H1 (cell line): ENCODE results near the gene SENP1. TPM values are rescaled to one million over a fixed set of nuclear protein-coding genes. Genes with fewer than 3 reads are reported as not detected.

ENCODE experiments used
- CTCF ChIA-PET: fragments of 300-600 bp; sonication (Branson Sonifier 250); formaldehyde crosslinking; loops from one replicate; lab custom pipeline; 2021; ENCODE audit not compliant: partially characterized antibody; lab: Charles Lee
- POLR2A ChIA-PET: fragments of 300-600 bp; sonication (Branson Sonifier 250); formaldehyde crosslinking; loops from one replicate; lab custom pipeline; 2021; ENCODE audit warnings: inconsistent platforms; ENCODE audit not compliant: partially characterized antibody; lab: Charles Lee
- DNase-seq, 2 experiments: peaks; one replicate each; pipeline versions ENCODE4 v3.0.0 to v3.0.0-alpha.2; 2010 to 2022; ENCODE audit warnings: low spot score in 2 of 2, low read depth in 1 of 2, mixed read lengths in 1 of 2
- FAIRE-seq: peaks from 2 replicates; lab custom pipeline; 2011; peaks lifted over from hg19 to GRCh38; lab: Jason Lieb, UNC
- H2AFZ ChIP-seq: 2 replicates; pipeline ENCODE4 v1.8.1; 2012; ENCODE audit warnings: low read length, inconsistent platforms
- H2AK5ac ChIP-seq: 2 replicates; pipeline ENCODE4 v1.6.1; 2013; ENCODE audit warnings: low read depth, low read length
- H2BK120ac ChIP-seq: replicated peaks from 2 replicates; pipeline ENCODE3; 2013; ENCODE audit warnings: low read depth, low read length, inconsistent platforms
- H2BK12ac ChIP-seq: 2 replicates; pipeline ENCODE4 v1.6.1; 2013; ENCODE audit warnings: low read depth, low read length
- H2BK15ac ChIP-seq: 2 replicates; pipeline ENCODE4 v1.6.1; 2013; ENCODE audit warnings: low read length
- H2BK20ac ChIP-seq: 2 replicates; pipeline ENCODE4 v1.6.1; 2013; ENCODE audit warnings: low read length
- H2BK5ac ChIP-seq: 2 replicates; pipeline ENCODE4 v1.6.1; 2013; ENCODE audit warnings: low read depth, low read length
- H3K14ac ChIP-seq: 2 replicates; pipeline ENCODE4 v1.6.1; 2013; ENCODE audit warnings: inconsistent platforms; ENCODE audit not compliant: insufficient read length
- H3K18ac ChIP-seq: 2 replicates; pipeline ENCODE4 v1.6.1; 2013; ENCODE audit warnings: low read length; ENCODE audit errors: extremely low read depth
- H3K23ac ChIP-seq: 2 replicates; pipeline ENCODE4 v1.6.1; 2013; ENCODE audit warnings: inconsistent platforms; ENCODE audit not compliant: insufficient read length
- H3K23me2 ChIP-seq: 2 replicates; pipeline ENCODE4 v1.6.1; 2013; ENCODE audit warnings: low read depth, low read length
- H3K27ac ChIP-seq: 2 replicates; pipeline ENCODE4 v1.6.1; 2011; ENCODE audit warnings: low read depth, low read length, inconsistent platforms
- H3K27me3 ChIP-seq, 4 experiments: replicated peaks in 1 of 4; 1 replicate in 1 of 4; 2 replicates in 3 of 4; pipeline versions ENCODE4 v1.6.1 to v1.8.1; 2011 to 2013; ENCODE audit warnings: low read length in 3 of 4, mild to moderate bottlenecking in 3 of 4, inconsistent platforms in 2 of 4, mixed read lengths in 2 of 4, moderate library complexity in 1 of 4; ENCODE audit not compliant: control insufficient read depth in 3 of 4, insufficient read depth in 3 of 4; ENCODE audit errors: extremely low read depth in 1 of 4
- H3K36me3 ChIP-seq, 4 experiments: 2 replicates each; pipeline versions ENCODE4 v1.6.1 to v1.8.1; 2011 to 2013; ENCODE audit warnings: mild to moderate bottlenecking in 4 of 4, low read length in 3 of 4, moderate library complexity in 2 of 4, control low read depth in 1 of 4, inconsistent platforms in 1 of 4; ENCODE audit not compliant: insufficient read depth in 4 of 4, control insufficient read depth in 2 of 4
- H3K4ac ChIP-seq: replicated peaks from 2 replicates; pipeline ENCODE3; 2013; ENCODE audit warnings: low read length, low read depth, mixed read lengths, inconsistent platforms; ENCODE audit not compliant: insufficient read length
- H3K4me1 ChIP-seq, 4 experiments: replicated peaks in 1 of 4; 1 replicate in 1 of 4; 2 replicates in 3 of 4; pipeline versions ENCODE4 v1.6.1 to v1.8.1; 2011 to 2013; ENCODE audit warnings: low read length in 3 of 4, inconsistent platforms in 2 of 4, mixed read lengths in 1 of 4; ENCODE audit not compliant: insufficient read depth in 4 of 4, control insufficient read depth in 3 of 4
- H3K4me2 ChIP-seq, 2 experiments: 2 replicates each; pipeline versions ENCODE4 v1.6.1 to v1.8.1; 2011 to 2013; ENCODE audit warnings: low read depth in 2 of 2, low read length in 2 of 2, control low read depth in 1 of 2, inconsistent platforms in 1 of 2, mild to moderate bottlenecking in 1 of 2; ENCODE audit not compliant: insufficient read depth in 1 of 2
- H3K4me3 ChIP-seq, 4 experiments: fragments of 200-600, 300-600 bp in 1 of 4; sonication (generic), shearing (Covaris generic), sonication (Bioruptor Twin) in 1 of 4; 2 replicates each; pipeline versions ENCODE4 v1.5.1 to v1.8.1; 2011 to 2016; ENCODE audit warnings: low read length in 4 of 4, low read depth in 3 of 4, control low read depth in 2 of 4, inconsistent platforms in 2 of 4, mild to moderate bottlenecking in 2 of 4, mixed read lengths in 1 of 4, moderate library complexity in 1 of 4; ENCODE audit not compliant: insufficient read depth in 2 of 4; ENCODE audit errors: extremely low read depth in 1 of 4
- H3K56ac ChIP-seq: replicated peaks from 2 replicates; pipeline ENCODE3; 2013; ENCODE audit warnings: low read depth, mild to moderate bottlenecking, mixed read lengths, low read length, inconsistent platforms; ENCODE audit not compliant: insufficient read length
- H3K79me1 ChIP-seq: 2 replicates; pipeline ENCODE4 v1.6.1; 2013; ENCODE audit warnings: low read depth, low read length, control low read depth
- H3K79me2 ChIP-seq, 2 experiments: 2 replicates each; pipeline versions ENCODE4 v1.6.1 to v1.8.1; 2012 to 2013; ENCODE audit warnings: low read length in 2 of 2, mild to moderate bottlenecking in 2 of 2, inconsistent platforms in 1 of 2; ENCODE audit not compliant: insufficient read depth in 2 of 2, control insufficient read depth in 1 of 2
- H3K9ac ChIP-seq, 4 experiments: replicated peaks in 1 of 4; 1 replicate in 1 of 4; 2 replicates in 3 of 4; pipeline versions ENCODE4 v1.6.1 to v1.8.1; 2011 to 2013; ENCODE audit warnings: low read depth in 3 of 4, low read length in 3 of 4, control low read depth in 2 of 4, mild to moderate bottlenecking in 2 of 4, moderate library complexity in 2 of 4, inconsistent platforms in 1 of 4; ENCODE audit errors: extremely low read depth in 1 of 4
- H3K9me3 ChIP-seq, 2 experiments: 2 replicates each; pipeline versions ENCODE4 v1.6.1 to v1.8.1; 2012 to 2013; ENCODE audit warnings: mild to moderate bottlenecking in 2 of 2, moderate library complexity in 2 of 2, control low read depth in 1 of 2, inconsistent platforms in 1 of 2, low read depth in 1 of 2, low read length in 1 of 2, mixed read lengths in 1 of 2; ENCODE audit not compliant: insufficient read depth in 2 of 2
- H4K20me1 ChIP-seq, 2 experiments: replicated peaks in 1 of 2; 2 replicates each; pipeline versions ENCODE3 to v1.8.1; 2011 to 2013; ENCODE audit warnings: inconsistent platforms in 2 of 2, low read length in 2 of 2, mild to moderate bottlenecking in 1 of 2; ENCODE audit not compliant: insufficient read depth in 2 of 2, control insufficient read depth in 1 of 2
- H4K5ac ChIP-seq: 2 replicates; pipeline ENCODE4 v1.6.1; 2013; ENCODE audit warnings: low read length, low read depth, mixed read lengths, inconsistent platforms; ENCODE audit not compliant: insufficient read length
- H4K8ac ChIP-seq: 2 replicates; pipeline ENCODE4 v1.8.0; 2013; ENCODE audit warnings: mild to moderate bottlenecking, moderate library complexity, low read length, inconsistent platforms; ENCODE audit not compliant: insufficient read depth; ENCODE audit errors: extremely low read depth
- H4K91ac ChIP-seq: replicated peaks from 2 replicates; pipeline ENCODE3; 2013; ENCODE audit warnings: low read length, mixed read lengths, inconsistent platforms; ENCODE audit not compliant: insufficient read length
- WGBS, 2 experiments: shearing (Covaris generic) in 1 of 2; methylation state at CpG; one replicate each; pipeline versions ENCODE4 v1.1.6 to v1.1.7; 2013 to 2015; ENCODE audit warnings: low lambda C conversion rate in 2 of 2, mixed read lengths in 2 of 2, inconsistent platforms in 1 of 2, low coverage in 1 of 2, missing lambda C conversion rate in 1 of 2; ENCODE audit not compliant: insufficient replicate concordance in 2 of 2, insufficient coverage in 1 of 2, insufficient read length in 1 of 2; ENCODE audit errors: extremely low coverage in 1 of 2, missing lambda C conversion rate in 1 of 2; 5-methylcytosine and 5-hydroxymethylcytosine counted together
- polyA plus RNA-seq, 7 experiments: library from polyadenylated mRNA; depleted of rRNA in 3 of 7; stranded (reverse) in 5 of 7; unstranded in 2 of 7; fragments of >200 nt in 5 of 7; fragments of 200-250 nt in 2 of 7; gene quantifications; 1 replicate in 5 of 7; 2 replicates in 1 of 7; 4 replicates in 1 of 7; pipeline versions ENCODE4 v1.2.1 to v1.2.3, GENCODE V29; 2011 to 2013; ENCODE audit warnings: missing spikeins in 2 of 7, mixed read lengths in 2 of 7
- total RNA-seq: library from RNA; stranded (reverse); fragmentation: NEBNext Ultra II Directional; extraction: Animal tissue kit (Norgen Biotek cat#: 25700); gene quantifications from 2 replicates; pipeline ENCODE4 v1.2.1, GENCODE V29; 2021

Gene SENP1
- total and polyA plus RNA-seq, 2 of the 8 experiments (the other 6 are each of a cell fraction or from before 2014, with no cell fraction given) = 14.2 to 31.5 TPM

- Histone ChIP-seq H3K23ac (no peak overlapping the region), H3K79me2 (no peaks in the 10 kb centered on the region), H2BK20ac (no peak overlapping the region), H3K14ac (no peak overlapping the region), H3K79me1 (no peaks in the 10 kb centered on the region), H2BK120ac (no peak overlapping the region), H3K36me3 (peaks cover 0 to 40% (median 12%) of the 10 kb centered on the region in 4 experiments; a peak in 5 of 8 replicates), H2BK15ac (no peak overlapping the region), H3K18ac (no peak overlapping the region), H3K4me1 (no peaks in the 10 kb centered on the region), H3K4me2 (no peak overlapping the region), H4K20me1 (no peaks in the 10 kb centered on the region), H2BK12ac (no peak overlapping the region), H3K23me2 (no peaks in the 10 kb centered on the region), H4K5ac (no peak overlapping the region), H3K27ac (no peak overlapping the region), H4K8ac (no peak overlapping the region), H2AK5ac (no peak overlapping the region), H4K91ac (no peak overlapping the region), H2AFZ (no peak overlapping the region), H3K56ac (no peak overlapping the region), H2BK5ac (no peak overlapping the region), H3K9me3 (no peaks in the 10 kb centered on the region), H3K27me3 (no peaks in the 10 kb centered on the region), H3K4me3 (no peak overlapping the region), H3K9ac (no peak overlapping the region), H3K4ac (no peak overlapping the region)
- ChIA-PET POLR2A (interaction anchor here (1.4 kb wide), 1 partner anchor 92 kb away, joined by 4 read pairs; no protein-coding TSS in a partner anchor), CTCF (interaction anchor here (0.7 to 2.2 kb wide), 13 partner anchors 9 to 234 kb away, joined by 3 to 7 read pairs (median 4); partner anchors contain the start of genes ASB8 and PFKM)
- FAIRE-seq (no peak), DNase-seq (no peak)
- 77% methylated on average over 1 of the region's 1 CpG; no CpG with 5 or more reads in 1 of the 2 experiments for WGBS, 2 experiments
Observed at GRCh38 chr12:48084066-48084465, 21.8 kb downstream of the SENP1 start.
